Measurements from ENCODE around the gene PTAFR. TPM values are rescaled to one million over a fixed set of nuclear protein-coding genes. Genes with fewer than 3 reads are reported as not detected.

The PTAFR gene, protein sequence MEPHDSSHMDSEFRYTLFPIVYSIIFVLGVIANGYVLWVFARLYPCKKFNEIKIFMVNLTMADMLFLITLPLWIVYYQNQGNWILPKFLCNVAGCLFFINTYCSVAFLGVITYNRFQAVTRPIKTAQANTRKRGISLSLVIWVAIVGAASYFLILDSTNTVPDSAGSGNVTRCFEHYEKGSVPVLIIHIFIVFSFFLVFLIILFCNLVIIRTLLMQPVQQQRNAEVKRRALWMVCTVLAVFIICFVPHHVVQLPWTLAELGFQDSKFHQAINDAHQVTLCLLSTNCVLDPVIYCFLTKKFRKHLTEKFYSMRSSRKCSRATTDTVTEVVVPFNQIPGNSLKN
- 1 to 10 TPM; 1.5 to 9.4 (median 2.6) TPM for polyA plus RNA-seq

DNA sequence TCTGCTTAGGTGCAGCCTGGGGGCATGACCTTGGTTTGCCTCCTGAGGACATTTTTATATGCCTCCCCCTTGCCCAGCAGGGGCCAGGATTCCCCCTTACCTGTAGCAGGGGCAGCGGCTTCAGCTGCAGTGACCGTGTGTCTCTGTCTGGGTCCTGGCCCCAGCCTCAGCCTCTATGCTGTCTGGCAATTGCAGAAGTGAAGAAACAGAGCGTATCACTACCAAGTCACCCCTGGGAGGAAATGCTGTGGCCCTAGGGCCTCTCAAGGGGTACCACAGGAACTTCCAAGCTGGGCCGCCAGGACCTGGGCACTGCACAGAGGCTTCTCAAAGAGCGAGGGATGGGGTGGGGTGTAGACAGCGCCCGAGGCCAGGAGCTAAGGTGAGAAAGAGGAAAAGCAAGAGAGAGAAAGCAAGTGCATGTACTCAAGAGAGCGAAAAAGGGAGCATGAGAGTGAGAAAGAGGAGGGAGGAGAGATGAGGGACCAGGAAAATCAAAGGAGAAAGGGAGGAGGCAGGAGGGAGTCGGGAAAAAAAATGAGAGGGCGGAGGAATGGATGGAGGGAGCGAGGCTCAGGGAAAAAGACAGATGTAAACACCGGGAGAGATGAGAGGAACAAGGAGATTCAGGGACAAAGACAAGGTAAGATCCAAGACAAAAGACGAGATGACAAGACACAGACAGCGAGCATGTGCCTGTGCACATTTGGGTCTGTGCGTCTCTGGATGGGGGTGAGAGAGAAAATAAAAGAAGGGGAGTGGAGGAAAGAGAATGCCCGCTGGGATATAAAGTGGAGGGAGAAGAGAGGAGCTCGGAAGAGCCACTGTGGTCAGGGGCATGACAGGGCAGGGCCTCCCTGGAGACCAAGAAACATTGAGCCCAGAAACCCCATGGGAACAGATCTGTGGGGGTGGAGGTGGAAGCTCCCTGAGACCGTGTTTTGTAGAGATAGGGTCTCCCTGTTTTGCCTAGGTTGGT lies at the start of gene PTAFR:
PTAFR (minus strand) TSS at position 199 of the 979 bp plus-strand sequence. CDS start 25,669 bp downstream, outside the sequence.
- Mint-ChIP-seq H3K27me3 (ENCODE audit: low read depth in 3 of 3) (peaks cover 0 to 9% (median 6%) of the 10 kb centered on the region in 3 donors), H3K4me1 (peaks cover 46% of the 10 kb centered on the region in 2 donors), H3K36me3 (peaks cover 0 to 5% (median 0%) of the 10 kb centered on the region in 3 donors), H3K4me3 (no peak within 1 kb of the TSS), H3K27ac (peak within 1 kb of the TSS in 1 of 6 donors; percentile 49), H3K9me3 (no peaks in the 10 kb centered on the region)
- no peak for DNase-seq

DNA sequence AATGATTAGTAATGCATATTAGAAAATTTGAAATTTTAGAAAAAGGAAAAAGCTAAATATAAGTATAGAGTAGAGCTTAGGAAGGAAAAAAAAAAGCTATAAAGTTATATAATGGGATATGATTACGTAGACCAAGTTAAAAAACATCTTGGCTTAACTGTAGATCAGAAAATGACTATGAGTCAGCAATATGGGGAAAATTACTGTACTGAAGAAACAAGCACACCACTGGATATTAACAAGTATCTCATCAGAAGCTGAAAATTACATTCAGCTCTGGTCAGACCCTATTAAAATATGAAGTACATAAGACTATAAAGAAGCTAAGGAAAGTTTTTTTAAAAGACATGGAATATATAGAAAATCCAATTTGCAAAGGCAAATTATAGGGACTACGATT lies 36.8 kb upstream of the PTAFR start:
- no peaks in the 10 kb centered on the region for H3K9me3 Mint-ChIP-seq
- H3K36me3 Mint-ChIP-seq = peaks cover 0 to 26% (median 12%) of the 10 kb centered on the region in 3 donors
- no peak overlapping the region for H3K4me3 Mint-ChIP-seq

DNA sequence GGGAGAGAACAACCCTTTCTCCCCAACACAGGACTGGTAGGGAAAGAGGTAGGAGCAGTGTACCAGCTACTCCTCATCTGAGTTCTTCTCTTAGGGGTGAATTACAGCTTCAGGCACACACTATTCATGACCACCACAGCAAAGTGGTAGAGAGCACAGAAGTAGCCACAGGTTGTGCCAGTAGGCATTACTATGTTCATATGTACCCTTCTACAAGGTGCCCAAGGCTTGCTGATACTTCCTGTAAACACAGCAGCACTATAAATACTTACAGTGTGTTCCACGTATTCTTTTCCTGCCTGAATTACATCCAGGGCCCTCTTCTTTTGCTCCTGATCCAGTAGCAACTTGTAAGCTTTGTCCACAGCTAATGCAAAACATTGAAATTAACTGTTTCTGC lies 33.2 kb upstream of the PTAFR start:
- Mint-ChIP-seq H3K4me3 (no peak overlapping the region), H3K9me3 (no peaks in the 10 kb centered on the region), H3K4me1 (peaks cover 8 to 16% of the 10 kb centered on the region in 2 donors), H3K36me3 (peaks cover 4 to 40% (median 20%) of the 10 kb centered on the region in 3 donors), H3K27me3 (ENCODE audit: low read depth in 3 of 3) (no peaks in the 10 kb centered on the region), H3K27ac (peak overlapping the region in 1 of 6 donors; percentile 39)
- DNase-seq = no peak

More for the DNA sequence above, 36.8 kb upstream of the PTAFR start:
- no peak overlapping the region for H3K27ac Mint-ChIP-seq
- peaks cover 6 to 15% of the 10 kb centered on the region in 2 donors for H3K4me1 Mint-ChIP-seq
- no peak for DNase-seq
- no peaks in the 10 kb centered on the region for H3K27me3 Mint-ChIP-seq (ENCODE audit: low read depth in 3 of 3)

DNA sequence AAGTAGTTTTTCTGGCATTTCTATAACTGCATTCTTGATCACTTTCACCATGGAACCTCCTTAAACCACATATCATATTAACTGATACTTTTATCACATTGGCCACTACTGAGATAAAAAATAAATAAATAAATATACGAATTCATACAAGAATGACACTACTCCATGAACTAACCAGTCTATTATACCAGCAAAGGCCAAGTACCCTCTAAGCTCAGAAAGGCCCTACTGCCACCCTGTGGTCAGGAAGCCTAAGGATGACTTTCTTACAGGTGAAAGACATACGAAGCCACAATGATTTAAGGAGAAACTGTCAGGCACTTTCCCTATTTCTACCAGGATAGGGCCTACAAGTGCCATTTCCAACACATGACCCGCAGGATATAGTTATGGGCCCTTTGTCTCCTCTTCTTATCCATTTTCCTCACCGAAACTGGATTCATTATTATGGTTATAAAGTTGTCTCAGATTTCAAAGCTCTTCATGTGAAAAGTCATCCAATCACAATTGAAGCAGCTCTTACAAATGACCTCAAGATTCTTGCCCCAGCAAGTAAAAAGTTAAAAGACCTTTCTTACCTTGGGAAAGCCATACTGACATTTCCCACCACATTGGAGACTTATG lies 32.4 kb upstream of the PTAFR start:
- DNase-seq = peak; percentile 56 to 70 (median 63)
- Mint-ChIP-seq H3K9me3 (no peaks in the 10 kb centered on the region), H3K27me3 (ENCODE audit: low read depth in 3 of 3) (no peaks in the 10 kb centered on the region), H3K27ac (peak overlapping the region in 3 of 6 donors; percentile 21 to 78 (median 48)), H3K4me3 (no peak overlapping the region), H3K36me3 (peaks cover 11 to 46% (median 21%) of the 10 kb centered on the region in 3 donors), H3K4me1 (peaks cover 8 to 16% of the 10 kb centered on the region in 2 donors)

DNA sequence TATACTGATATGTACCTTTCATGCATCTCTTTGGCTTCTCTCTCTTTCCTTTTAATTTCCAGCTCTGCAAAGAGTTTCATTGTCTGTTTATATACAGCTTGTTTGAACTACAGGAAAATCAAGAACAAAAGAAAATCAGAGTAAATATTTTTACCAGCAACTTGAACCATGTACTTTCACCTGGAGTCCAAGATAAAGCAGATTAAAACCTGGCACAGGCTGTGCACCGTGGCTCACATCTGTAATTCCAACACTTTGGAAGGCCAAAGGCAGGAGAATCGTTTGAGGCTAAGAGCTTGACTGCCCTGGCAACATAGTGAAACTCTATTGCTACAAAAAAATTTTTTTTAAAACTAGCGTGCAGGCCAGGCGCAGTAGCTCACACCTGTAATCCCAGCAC lies 28.8 kb upstream of the PTAFR start:
- peaks cover 0 to 2% (median 0%) of the 10 kb centered on the region in 6 donors for H3K9me3 Mint-ChIP-seq
- no peak overlapping the region for H3K4me3 Mint-ChIP-seq

DNA sequence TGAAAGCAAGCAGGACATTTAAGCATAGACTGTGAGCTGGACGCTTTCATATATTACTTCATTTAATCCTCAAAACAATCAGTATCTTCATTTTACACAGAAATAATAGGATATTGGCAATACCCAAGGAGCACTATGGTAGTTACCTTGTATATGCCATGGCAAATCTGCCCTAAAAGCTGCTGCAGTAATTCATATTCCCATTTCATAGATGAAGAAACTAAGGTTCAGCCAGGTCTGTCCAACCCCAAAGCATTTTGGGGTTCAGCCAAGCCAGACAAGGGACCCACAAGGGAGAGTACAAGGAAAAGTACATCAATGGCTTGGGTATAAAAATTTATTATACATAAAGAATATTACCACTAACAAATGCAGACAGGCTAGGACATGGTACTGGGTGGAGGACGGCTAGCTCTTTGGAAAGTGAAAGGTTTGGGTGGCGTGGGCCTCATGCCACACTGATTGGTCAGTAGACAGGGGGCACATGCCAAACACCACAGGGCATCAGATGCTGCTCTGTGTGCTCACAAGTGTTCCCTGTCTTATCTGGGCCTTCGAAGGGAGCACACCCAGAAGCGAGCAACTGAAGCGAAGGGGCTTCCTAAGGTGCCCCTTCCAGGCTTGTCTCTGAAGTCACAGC lies 23.9 kb upstream of the PTAFR start:
- peaks cover 56 to 63% of the 10 kb centered on the region in 2 donors for H3K4me1 Mint-ChIP-seq
- no peak for DNase-seq
- peaks cover 5 to 11% (median 10%) of the 10 kb centered on the region in 3 donors for H3K27me3 Mint-ChIP-seq (ENCODE audit: low read depth in 3 of 3)
- H3K36me3 Mint-ChIP-seq = peaks cover 25 to 52% (median 49%) of the 10 kb centered on the region in 3 donors
- H3K27ac Mint-ChIP-seq = peak overlapping the region; percentile 84 to 97 (median 92)
- H3K9me3 Mint-ChIP-seq = peaks cover 4 to 8% (median 7%) of the 10 kb centered on the region in 6 donors
- H3K4me3 Mint-ChIP-seq = peak overlapping the region; percentile 69 to 83 (median 74)

More for the DNA sequence above, 28.8 kb upstream of the PTAFR start:
- H3K27me3 Mint-ChIP-seq (ENCODE audit: low read depth in 3 of 3) = peaks cover 0 to 2% (median under 1%) of the 10 kb centered on the region in 3 donors
- peaks cover 31 to 52% (median 32%) of the 10 kb centered on the region in 3 donors for H3K36me3 Mint-ChIP-seq
- no peak overlapping the region for H3K27ac Mint-ChIP-seq
- H3K4me1 Mint-ChIP-seq = peaks cover 22 to 25% of the 10 kb centered on the region in 2 donors
- DNase-seq = no peak

DNA sequence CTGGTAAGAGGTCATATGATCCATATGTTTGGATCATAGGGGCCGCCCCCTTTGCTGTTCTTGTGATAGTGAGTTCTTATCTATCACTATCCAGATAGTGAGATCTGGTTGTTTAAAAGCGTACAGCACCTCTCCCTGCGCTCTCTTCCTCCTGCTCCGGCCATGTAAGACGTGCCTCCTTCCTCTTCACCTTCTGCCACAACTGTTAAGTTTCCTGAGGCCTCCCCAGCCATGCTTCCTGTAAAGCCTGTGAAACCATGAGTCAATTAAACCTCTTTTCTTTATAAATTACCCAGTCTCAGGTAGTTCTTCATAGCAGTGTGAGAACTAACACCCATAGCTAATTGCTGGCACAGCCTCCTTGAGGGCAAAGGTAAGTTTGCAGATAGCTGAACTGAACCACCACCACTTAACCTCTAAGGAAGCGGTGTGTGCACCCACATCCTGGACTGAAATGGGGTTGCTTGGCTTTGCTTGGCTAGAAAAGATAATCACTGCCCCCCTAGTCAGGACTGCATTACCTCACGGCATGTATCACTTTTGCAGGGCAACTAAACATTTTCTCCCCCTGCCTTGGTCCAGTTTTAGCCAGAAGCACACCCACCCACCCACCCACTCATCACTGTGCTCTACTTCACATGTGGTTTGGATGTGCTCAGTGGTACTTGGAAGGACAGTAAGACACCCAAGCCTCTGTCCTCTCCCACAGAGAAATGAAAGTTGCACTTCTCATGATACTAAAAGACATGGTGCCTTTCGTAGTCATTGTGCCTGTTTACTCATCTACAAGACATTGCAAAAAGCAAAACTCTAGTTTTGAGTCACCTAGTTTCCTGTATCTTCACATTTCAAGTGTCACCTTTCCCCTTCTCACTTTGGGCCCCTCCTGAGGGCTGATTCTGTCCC lies 23.1 kb upstream of the PTAFR start:
- Mint-ChIP-seq H3K27me3 (ENCODE audit: low read depth in 3 of 3) (peaks cover 5 to 11% (median 10%) of the 10 kb centered on the region in 3 donors), H3K4me1 (peaks cover 62 to 70% of the 10 kb centered on the region in 2 donors), H3K36me3 (peaks cover 25 to 46% (median 44%) of the 10 kb centered on the region in 3 donors), H3K9me3 (peaks cover 4 to 8% (median 7%) of the 10 kb centered on the region in 6 donors), H3K27ac (peak overlapping the region; percentile 84 to 97 (median 93)), H3K4me3 (peak overlapping the region; percentile 70 to 86 (median 79))
- peak; percentile 87 to 90 (median 89) for DNase-seq

DNA sequence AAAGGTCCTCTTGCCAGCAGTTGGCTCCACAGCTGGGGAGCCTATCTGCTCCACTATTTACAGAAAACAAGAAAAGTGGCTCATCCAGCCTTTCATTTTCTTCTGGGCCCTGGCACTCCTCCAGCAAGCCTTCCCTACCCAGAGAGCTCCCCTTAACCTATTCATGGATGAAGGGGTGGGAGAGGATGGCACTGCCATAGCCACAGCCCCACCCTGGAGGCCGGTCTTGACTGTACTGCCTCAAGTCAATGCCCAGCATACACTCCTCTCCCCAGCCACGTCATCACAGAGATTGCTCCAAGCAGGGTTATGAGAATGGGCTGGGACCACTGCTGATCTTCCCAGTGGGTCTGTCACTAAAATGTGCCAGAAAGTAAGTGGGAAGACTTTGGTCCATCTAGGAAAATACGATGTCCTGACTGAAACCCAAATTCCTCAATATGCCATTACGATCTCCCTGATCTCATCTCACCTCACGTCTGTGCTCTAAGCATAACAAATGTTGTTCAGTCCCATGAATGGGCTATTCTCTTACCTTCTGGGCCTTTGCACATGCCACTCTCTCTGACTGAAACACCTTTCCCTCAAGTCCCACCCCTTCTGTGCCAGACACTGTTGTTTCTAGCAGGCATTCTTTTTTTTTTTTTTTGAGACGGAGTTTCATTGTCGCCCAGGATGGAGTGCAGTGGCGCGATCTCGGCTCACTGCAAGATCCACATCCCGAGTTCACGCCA lies 21.4 kb upstream of the PTAFR start:
- DNase-seq = no peak
- peaks cover 15 to 34% (median 34%) of the 10 kb centered on the region in 3 donors for H3K36me3 Mint-ChIP-seq
- peaks cover 4 to 13% (median 11%) of the 10 kb centered on the region in 3 donors for H3K27me3 Mint-ChIP-seq (ENCODE audit: low read depth in 3 of 3)
- H3K4me3 Mint-ChIP-seq = peak overlapping the region; percentile 33 to 66 (median 51)
- peaks cover 4 to 8% (median 7%) of the 10 kb centered on the region in 6 donors for H3K9me3 Mint-ChIP-seq
- H3K4me1 Mint-ChIP-seq = peaks cover 76 to 78% of the 10 kb centered on the region in 2 donors
- peak overlapping the region in 2 of 6 donors; percentile 79 to 89 for H3K27ac Mint-ChIP-seq

DNA sequence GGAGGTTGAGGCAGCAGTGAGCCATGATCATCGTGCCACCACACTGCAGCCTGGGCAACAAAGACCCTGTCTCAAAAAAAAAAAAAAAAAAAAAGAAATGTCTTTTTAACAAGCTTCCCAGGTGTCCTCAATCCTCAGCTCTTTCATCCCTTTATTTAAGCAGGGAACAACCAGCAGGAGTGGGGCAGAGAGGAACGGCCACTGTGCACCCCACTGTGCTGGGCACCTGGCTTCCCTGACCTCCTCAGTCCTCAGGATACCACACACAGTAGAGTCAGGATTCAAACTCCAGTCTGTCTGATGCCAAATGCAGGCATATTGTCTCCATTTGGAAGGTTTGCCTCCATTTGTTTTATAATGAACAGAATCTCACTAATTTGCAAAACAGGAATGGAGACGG lies 19.8 kb upstream of the PTAFR start:
- Mint-ChIP-seq H3K4me1 (peaks cover 75 to 80% of the 10 kb centered on the region in 2 donors), H3K27me3 (ENCODE audit: low read depth in 3 of 3) (peaks cover 4 to 13% (median 11%) of the 10 kb centered on the region in 3 donors), H3K36me3 (peaks cover 14 to 33% (median 33%) of the 10 kb centered on the region in 3 donors), H3K4me3 (peak overlapping the region in 4 of 5 donors; percentile 40 to 58 (median 50)), H3K9me3 (peaks cover 4 to 8% (median 6%) of the 10 kb centered on the region in 6 donors), H3K27ac (peak overlapping the region in 1 of 6 donors; percentile 46)
- no peak for DNase-seq

DNA sequence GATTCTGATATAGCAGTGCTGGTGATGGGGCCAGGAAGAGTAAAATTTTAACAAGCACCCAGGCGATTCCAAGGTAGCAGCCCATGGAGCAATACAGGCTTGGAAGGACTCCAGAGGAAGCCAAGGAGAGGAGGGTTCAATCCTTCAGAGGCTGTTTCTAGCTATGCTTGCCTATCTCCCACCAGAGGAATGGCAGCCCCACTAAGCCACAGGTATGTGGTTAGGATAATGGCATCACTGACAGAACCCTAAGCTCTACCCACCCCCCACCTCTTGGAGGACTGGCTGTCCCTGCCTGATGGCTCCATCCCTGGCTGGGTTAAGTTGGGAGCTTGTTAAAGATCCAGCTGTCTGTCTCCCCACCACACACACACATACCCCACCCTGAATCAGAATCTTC lies 19.3 kb upstream of the PTAFR start:
- no peak for DNase-seq
- Mint-ChIP-seq H3K27me3 (ENCODE audit: low read depth in 3 of 3) (peaks cover 4 to 13% (median 11%) of the 10 kb centered on the region in 3 donors), H3K27ac (no peak overlapping the region), H3K4me1 (peaks cover 71 to 74% of the 10 kb centered on the region in 2 donors), H3K4me3 (peak overlapping the region in 1 of 5 donors; percentile 21), H3K36me3 (peaks cover 12 to 28% (median 27%) of the 10 kb centered on the region in 3 donors), H3K9me3 (peaks cover 4 to 8% (median 6%) of the 10 kb centered on the region in 6 donors)

DNA sequence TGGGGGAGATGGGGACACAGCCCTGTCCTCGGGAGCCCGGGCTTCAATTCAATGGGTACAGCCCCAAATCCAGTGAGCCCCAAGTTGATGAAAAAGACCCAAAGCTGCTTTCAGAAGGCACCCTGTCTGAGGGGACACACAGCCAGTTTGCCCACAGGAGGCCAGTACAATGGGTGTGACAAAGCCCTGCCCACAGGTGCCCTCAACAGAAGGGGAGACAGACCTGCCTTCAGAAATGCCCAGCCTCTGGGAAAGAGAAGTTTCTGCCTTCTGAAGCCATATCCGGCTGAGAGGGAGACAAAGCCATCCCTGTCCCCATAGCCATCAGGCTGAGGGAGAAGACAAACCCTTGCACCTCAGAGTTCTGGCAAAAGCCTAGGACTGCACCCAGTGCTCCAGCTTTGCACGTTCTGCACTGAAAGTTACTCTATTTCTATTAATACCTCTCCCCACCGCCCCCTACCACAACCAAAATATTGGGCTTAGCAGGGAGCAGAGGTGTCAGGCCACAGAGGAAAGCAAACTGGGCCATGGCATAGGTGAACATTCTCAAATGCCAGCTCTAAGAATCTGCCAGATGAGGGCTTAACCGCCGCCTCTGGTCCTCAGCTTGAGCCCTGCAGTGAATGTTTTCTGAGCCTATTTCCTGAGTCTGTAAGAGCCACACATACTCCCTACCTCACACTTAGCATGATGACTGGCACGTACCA lies 18.0 kb upstream of the PTAFR start:
- H3K27me3 Mint-ChIP-seq (ENCODE audit: low read depth in 3 of 3) = peaks cover 4 to 8% (median 7%) of the 10 kb centered on the region in 3 donors
- DNase-seq = peak; percentile 25 to 52 (median 33)

More for the DNA sequence above, 18.0 kb upstream of the PTAFR start:
- Mint-ChIP-seq H3K27ac (peak overlapping the region in 5 of 6 donors; percentile 34 to 82 (median 69)), H3K4me1 (peaks cover 59 to 61% of the 10 kb centered on the region in 2 donors), H3K36me3 (peaks cover 9 to 21% (median 20%) of the 10 kb centered on the region in 3 donors), H3K4me3 (peak overlapping the region; percentile 42 to 71 (median 58)), H3K9me3 (peaks cover 4 to 7% (median 5%) of the 10 kb centered on the region in 6 donors)

Measured in immature natural killer cell (primary cell).